ENCODE results near the gene LRRC75B.

GRCh38 chr22:24593836-24594568 is 1.1 kb upstream of the LRRC75B start:
- TF ChIP-seq, protein P1, sequence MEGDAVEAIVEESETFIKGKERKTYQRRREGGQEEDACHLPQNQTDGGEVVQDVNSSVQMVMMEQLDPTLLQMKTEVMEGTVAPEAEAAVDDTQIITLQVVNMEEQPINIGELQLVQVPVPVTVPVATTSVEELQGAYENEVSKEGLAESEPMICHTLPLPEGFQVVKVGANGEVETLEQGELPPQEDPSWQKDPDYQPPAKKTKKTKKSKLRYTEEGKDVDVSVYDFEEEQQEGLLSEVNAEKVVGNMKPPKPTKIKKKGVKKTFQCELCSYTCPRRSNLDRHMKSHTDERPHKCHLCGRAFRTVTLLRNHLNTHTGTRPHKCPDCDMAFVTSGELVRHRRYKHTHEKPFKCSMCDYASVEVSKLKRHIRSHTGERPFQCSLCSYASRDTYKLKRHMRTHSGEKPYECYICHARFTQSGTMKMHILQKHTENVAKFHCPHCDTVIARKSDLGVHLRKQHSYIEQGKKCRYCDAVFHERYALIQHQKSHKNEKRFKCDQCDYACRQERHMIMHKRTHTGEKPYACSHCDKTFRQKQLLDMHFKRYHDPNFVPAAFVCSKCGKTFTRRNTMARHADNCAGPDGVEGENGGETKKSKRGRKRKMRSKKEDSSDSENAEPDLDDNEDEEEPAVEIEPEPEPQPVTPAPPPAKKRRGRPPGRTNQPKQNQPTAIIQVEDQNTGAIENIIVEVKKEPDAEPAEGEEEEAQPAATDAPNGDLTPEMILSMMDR (IDR thresholded peaks at IDR 0.05) = no peak
- TF ChIP-seq POLR2A (IDR thresholded peaks at IDR 0.05) = no peak

All from esophagus squamous epithelium (tissue), 4 donors.